Measurements from ENCODE around the gene ZNF827. TPM values are rescaled to one million over a fixed set of nuclear protein-coding genes. Genes with fewer than 3 reads are reported as not detected.

Gene ZNF827
- total RNA-seq, 1 experiment from 2014 or later = 19.1 TPM

GRCh38 chr4:145816091-145816490 is 122.5 kb downstream of the ZNF827 start:
- ATAC-seq (no peak), DNase-seq (ENCODE audit: low read depth, low spot score) (no peak)
- TF ChIP-seq JUND (IDR thresholded peaks at IDR 0.05) (no peak), ZNF274 (IDR thresholded peaks at IDR 0.05; ENCODE audit: low read depth, low read length) (no peak), ELF1 (IDR thresholded peaks at IDR 0.05; ENCODE audit: borderline replicate concordance, low read depth) (no peak), FOSL1 (IDR thresholded peaks at IDR 0.05; ENCODE audit: low read depth) (no peak)
- TF ChIP-seq, protein P1, sequence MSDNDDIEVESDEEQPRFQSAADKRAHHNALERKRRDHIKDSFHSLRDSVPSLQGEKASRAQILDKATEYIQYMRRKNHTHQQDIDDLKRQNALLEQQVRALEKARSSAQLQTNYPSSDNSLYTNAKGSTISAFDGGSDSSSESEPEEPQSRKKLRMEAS (IDR thresholded peaks at IDR 0.05) = no peak
- POLR2A ChIA-PET = no interaction called here
- BruUV-seq (replicated peaks) = no TSS peak
- H2AFZ ChIP-seq (ENCODE audit: low read depth, low read length, poor library complexity, severe bottlenecking) = no peak overlapping the region
- no peak overlapping the region for H3K4me3 ChIP-seq (replicated peaks in 1 of 2; ENCODE audit: low read depth in 1 of 2, low read length in 2 of 2)
- H3K27ac ChIP-seq (ENCODE audit: low read depth, low read length) = no peak overlapping the region
- no peak overlapping the region for H3K9ac ChIP-seq (ENCODE audit: low read length)
- no peaks in the 10 kb centered on the region for H3K36me3 ChIP-seq (ENCODE audit: control insufficient read depth in 1 of 2, insufficient read depth in 2 of 2, low read length in 2 of 2)
- H3K27me3 ChIP-seq (ENCODE audit: insufficient read depth, low read length) = no peaks in the 10 kb centered on the region
- H4K20me1 ChIP-seq (ENCODE audit: insufficient read depth) = no peaks in the 10 kb centered on the region
- CTCF ChIA-PET = no interaction called here
- peaks cover 18 to 41% of the 10 kb centered on the region in 2 experiments for H3K4me1 ChIP-seq (ENCODE audit: control insufficient read depth in 1 of 2, insufficient read depth in 2 of 2, low read length in 2 of 2)
- H3K79me2 ChIP-seq (ENCODE audit: insufficient read depth, low read length) = no peaks in the 10 kb centered on the region
- RAD21 ChIA-PET (ENCODE audit: low non-redundant PET in 1 of 2, low total read pairs in 2 of 2, uncharacterized antibody in 2 of 2, unreplicated experiment in 2 of 2) = no interaction called here
- intact Hi-C loops (cut with micrococcal nuclease) = no loop called here
- no peaks in the 10 kb centered on the region for H3K9me2 ChIP-seq (ENCODE audit: insufficient read depth)
- no peaks in the 10 kb centered on the region for H3K9me3 ChIP-seq (ENCODE audit: control insufficient read depth in 1 of 2, insufficient read depth in 1 of 2, low read depth in 1 of 2, low read length in 2 of 2)
- H3K4me2 ChIP-seq (ENCODE audit: low read length) = no peak overlapping the region

GRCh38 chr4:145815626-145816025 is 123.0 kb downstream of the ZNF827 start:
- no TSS peak for BruUV-seq (replicated peaks)
- Histone ChIP-seq H3K27ac (ENCODE audit: low read depth, low read length) (no peak overlapping the region), H2AFZ (ENCODE audit: low read depth, low read length, poor library complexity, severe bottlenecking) (no peak overlapping the region), H3K9ac (ENCODE audit: low read length) (no peak overlapping the region), H3K4me1 (ENCODE audit: control insufficient read depth in 1 of 2, insufficient read depth in 2 of 2, low read length in 2 of 2) (peaks cover 18 to 46% of the 10 kb centered on the region in 2 experiments), H3K9me2 (ENCODE audit: insufficient read depth) (no peaks in the 10 kb centered on the region), H3K27me3 (ENCODE audit: insufficient read depth, low read length) (no peaks in the 10 kb centered on the region), H3K79me2 (ENCODE audit: insufficient read depth, low read length) (no peaks in the 10 kb centered on the region), H3K4me2 (ENCODE audit: low read length) (no peak overlapping the region), H3K36me3 (ENCODE audit: control insufficient read depth in 1 of 2, insufficient read depth in 2 of 2, low read length in 2 of 2) (peaks cover 0 to 3% of the 10 kb centered on the region in 2 experiments; a peak in 1 of 4 replicates), H3K9me3 (ENCODE audit: control insufficient read depth in 1 of 2, insufficient read depth in 1 of 2, low read depth in 1 of 2, low read length in 2 of 2) (no peaks in the 10 kb centered on the region), H3K4me3 (replicated peaks in 1 of 2; ENCODE audit: low read depth in 1 of 2, low read length in 2 of 2) (no peak overlapping the region), H4K20me1 (ENCODE audit: insufficient read depth) (no peaks in the 10 kb centered on the region)
- RAD21 ChIA-PET (ENCODE audit: low non-redundant PET in 1 of 2, low total read pairs in 2 of 2, uncharacterized antibody in 2 of 2, unreplicated experiment in 2 of 2) = no interaction called here
- POLR2A ChIA-PET = no interaction called here
- CTCF ChIA-PET = no interaction called here
- ATAC-seq (no peak), DNase-seq (ENCODE audit: low read depth, low spot score) (no peak)
- TF ChIP-seq EZH2 (IDR thresholded peaks at IDR 0.05) (no peak), RAD21 (IDR thresholded peaks at IDR 0.05; ENCODE audit: low read depth) (no peak), EZH2phosphoT487 (IDR thresholded peaks at IDR 0.05; ENCODE audit: borderline replicate concordance) (no peak), CBX3 (IDR thresholded peaks at IDR 0.05; ENCODE audit: low read depth) (no peak), TCF7L2 (IDR thresholded peaks at IDR 0.05; ENCODE audit: borderline replicate concordance, extremely low read depth, insufficient read depth, insufficient read length) (no peak), FOSL1 (IDR thresholded peaks at IDR 0.05; ENCODE audit: low read depth) (no peak), ZFX (IDR thresholded peaks at IDR 0.05) (no peak), POLR2AphosphoS5 (IDR thresholded peaks at IDR 0.05; ENCODE audit: low read depth, low read length) (no peak), CEBPB (IDR thresholded peaks at IDR 0.05; ENCODE audit: low read depth) (no peak)
- TF ChIP-seq, protein P2, sequence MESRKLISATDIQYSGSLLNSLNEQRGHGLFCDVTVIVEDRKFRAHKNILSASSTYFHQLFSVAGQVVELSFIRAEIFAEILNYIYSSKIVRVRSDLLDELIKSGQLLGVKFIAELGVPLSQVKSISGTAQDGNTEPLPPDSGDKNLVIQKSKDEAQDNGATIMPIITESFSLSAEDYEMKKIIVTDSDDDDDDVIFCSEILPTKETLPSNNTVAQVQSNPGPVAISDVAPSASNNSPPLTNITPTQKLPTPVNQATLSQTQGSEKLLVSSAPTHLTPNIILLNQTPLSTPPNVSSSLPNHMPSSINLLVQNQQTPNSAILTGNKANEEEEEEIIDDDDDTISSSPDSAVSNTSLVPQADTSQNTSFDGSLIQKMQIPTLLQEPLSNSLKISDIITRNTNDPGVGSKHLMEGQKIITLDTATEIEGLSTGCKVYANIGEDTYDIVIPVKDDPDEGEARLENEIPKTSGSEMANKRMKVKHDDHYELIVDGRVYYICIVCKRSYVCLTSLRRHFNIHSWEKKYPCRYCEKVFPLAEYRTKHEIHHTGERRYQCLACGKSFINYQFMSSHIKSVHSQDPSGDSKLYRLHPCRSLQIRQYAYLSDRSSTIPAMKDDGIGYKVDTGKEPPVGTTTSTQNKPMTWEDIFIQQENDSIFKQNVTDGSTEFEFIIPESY (IDR thresholded peaks at IDR 0.05; ENCODE audit: extremely low read depth, insufficient replicate concordance, low read length) = no peak
- TF ChIP-seq, protein P3, sequence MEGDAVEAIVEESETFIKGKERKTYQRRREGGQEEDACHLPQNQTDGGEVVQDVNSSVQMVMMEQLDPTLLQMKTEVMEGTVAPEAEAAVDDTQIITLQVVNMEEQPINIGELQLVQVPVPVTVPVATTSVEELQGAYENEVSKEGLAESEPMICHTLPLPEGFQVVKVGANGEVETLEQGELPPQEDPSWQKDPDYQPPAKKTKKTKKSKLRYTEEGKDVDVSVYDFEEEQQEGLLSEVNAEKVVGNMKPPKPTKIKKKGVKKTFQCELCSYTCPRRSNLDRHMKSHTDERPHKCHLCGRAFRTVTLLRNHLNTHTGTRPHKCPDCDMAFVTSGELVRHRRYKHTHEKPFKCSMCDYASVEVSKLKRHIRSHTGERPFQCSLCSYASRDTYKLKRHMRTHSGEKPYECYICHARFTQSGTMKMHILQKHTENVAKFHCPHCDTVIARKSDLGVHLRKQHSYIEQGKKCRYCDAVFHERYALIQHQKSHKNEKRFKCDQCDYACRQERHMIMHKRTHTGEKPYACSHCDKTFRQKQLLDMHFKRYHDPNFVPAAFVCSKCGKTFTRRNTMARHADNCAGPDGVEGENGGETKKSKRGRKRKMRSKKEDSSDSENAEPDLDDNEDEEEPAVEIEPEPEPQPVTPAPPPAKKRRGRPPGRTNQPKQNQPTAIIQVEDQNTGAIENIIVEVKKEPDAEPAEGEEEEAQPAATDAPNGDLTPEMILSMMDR (IDR thresholded peaks at IDR 0.05 in 2 of 3, conservative IDR thresholded peaks at IDR 0.05 in 1 of 3; ENCODE audit: borderline replicate concordance in 1 of 3, insufficient read depth in 1 of 3, low read depth in 2 of 3, low read length in 2 of 3) = no peak
- TF ChIP-seq, protein P1 (IDR thresholded peaks at IDR 0.05) = no peak
- intact Hi-C loops (cut with micrococcal nuclease) = no loop called here

Measured in HCT116 (cell line).